ENCODE results near the gene ANO5. TPM values are rescaled to one million over a fixed set of nuclear protein-coding genes. Genes with fewer than 3 reads are reported as not detected.

The ANO5 gene
- total and polyA plus RNA-seq, 2 donors (not counting 1 experiment from before 2014, with no cell fraction given) = 0.06 to 4.1 TPM

DNA sequence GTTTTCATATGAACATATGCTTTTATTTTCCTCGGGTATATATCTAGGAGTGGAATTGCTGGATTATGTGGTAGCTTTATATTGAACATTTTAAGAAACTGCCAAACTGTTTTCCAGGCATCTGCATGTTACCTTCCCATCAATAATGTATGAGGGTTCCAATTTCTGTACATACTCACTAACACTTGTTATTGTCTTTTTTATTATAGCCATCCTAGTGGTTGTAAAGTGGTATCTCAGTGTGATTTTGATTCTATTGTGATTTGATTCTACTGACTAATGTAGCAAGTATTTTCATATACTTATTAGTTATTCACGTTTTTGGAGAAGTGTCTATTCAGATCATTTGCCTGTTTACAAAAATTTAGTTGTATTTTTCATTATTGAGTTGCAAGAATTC lies 2.0 kb downstream of the ANO5 start:
- H3K79me2 ChIP-seq (ENCODE audit: control insufficient read depth, insufficient read depth, low read length) = no peaks in the 10 kb centered on the region
- H4K20me1 ChIP-seq (ENCODE audit: control insufficient read depth, extremely low read depth, insufficient read depth, low read length) = no peaks in the 10 kb centered on the region
- TF ChIP-seq EZH2 (IDR thresholded peaks at IDR 0.05; ENCODE audit: low read length, missing control alignments) = no peak
- TF ChIP-seq, protein P1, sequence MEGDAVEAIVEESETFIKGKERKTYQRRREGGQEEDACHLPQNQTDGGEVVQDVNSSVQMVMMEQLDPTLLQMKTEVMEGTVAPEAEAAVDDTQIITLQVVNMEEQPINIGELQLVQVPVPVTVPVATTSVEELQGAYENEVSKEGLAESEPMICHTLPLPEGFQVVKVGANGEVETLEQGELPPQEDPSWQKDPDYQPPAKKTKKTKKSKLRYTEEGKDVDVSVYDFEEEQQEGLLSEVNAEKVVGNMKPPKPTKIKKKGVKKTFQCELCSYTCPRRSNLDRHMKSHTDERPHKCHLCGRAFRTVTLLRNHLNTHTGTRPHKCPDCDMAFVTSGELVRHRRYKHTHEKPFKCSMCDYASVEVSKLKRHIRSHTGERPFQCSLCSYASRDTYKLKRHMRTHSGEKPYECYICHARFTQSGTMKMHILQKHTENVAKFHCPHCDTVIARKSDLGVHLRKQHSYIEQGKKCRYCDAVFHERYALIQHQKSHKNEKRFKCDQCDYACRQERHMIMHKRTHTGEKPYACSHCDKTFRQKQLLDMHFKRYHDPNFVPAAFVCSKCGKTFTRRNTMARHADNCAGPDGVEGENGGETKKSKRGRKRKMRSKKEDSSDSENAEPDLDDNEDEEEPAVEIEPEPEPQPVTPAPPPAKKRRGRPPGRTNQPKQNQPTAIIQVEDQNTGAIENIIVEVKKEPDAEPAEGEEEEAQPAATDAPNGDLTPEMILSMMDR (conservative IDR thresholded peaks at IDR 0.05 in 1 of 2, IDR thresholded peaks at IDR 0.05 in 1 of 2; ENCODE audit: low read depth in 1 of 2, low read length in 2 of 2) = no peak
- no peak overlapping the region for H3K4me3 ChIP-seq (replicated peaks in 1 of 4; ENCODE audit: control extremely low read depth in 1 of 4, insufficient read depth in 1 of 4, low read depth in 3 of 4, low read length in 4 of 4)
- H2AFZ ChIP-seq (ENCODE audit: low read length) = no peak overlapping the region
- DNase-seq (ENCODE audit: low read depth in 2 of 2) = no peak
- H3K27me3 ChIP-seq (ENCODE audit: control insufficient read depth, insufficient read depth, low read length) = no peaks in the 10 kb centered on the region
- no peaks in the 10 kb centered on the region for H3K36me3 ChIP-seq (ENCODE audit: control insufficient read depth, insufficient read depth, low read length)
- no peak overlapping the region for H3K9ac ChIP-seq (ENCODE audit: insufficient read depth, low read length)
- H3K4me1 ChIP-seq (ENCODE audit: control insufficient read depth, extremely low read depth, insufficient read depth, low read length) = no peaks in the 10 kb centered on the region
- H3K27ac ChIP-seq (ENCODE audit: insufficient read depth, low read length) = no peak overlapping the region
- no peak overlapping the region for H3K4me2 ChIP-seq (ENCODE audit: extremely low read depth, insufficient read depth, low read length)
- no peaks in the 10 kb centered on the region for H3K9me3 ChIP-seq (ENCODE audit: control insufficient read depth, insufficient read depth, low read depth, low read length)

DNA sequence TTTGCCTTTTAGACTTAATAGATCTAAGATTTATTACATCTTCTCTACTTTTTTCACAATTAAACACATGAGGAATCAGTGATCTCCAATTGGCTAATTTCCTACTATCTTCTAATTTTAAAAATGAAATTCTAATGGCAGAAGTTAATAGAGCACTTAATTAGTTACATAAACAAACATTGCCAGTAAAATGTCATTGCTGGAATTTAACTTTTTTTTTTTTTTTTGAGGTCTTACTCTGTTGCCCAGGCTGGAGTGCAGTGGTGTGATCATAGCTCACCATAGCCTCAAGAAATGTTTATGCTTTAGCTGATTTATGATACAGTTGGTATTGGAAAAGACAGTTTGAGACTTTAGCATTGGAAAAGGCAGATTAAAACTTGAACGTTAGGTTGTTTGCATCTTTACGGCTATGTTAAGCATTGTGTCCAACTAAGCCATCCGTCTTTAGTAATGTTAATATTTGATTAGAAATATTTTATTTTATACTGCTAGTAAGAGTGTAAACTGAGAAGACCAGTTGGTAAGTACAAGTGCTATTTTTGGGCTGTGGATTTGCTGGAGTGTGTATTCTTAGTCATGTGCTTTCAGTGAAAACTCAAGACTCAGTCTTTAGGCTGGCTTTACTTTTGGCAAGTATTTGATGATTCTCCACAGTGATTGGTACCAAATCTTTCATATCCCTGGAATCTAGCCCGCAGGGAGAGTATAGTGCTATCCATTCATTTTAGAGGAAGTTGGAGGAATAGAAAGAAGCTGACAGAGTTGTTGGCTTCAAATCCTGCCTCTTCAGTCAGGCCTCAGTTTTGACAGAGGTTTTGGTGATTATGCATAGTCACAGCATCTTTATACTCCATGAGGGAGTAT lies 4.5 kb downstream of the ANO5 start:
- TF ChIP-seq, protein P1 (conservative IDR thresholded peaks at IDR 0.05 in 1 of 2, IDR thresholded peaks at IDR 0.05 in 1 of 2; ENCODE audit: low read depth in 1 of 2, low read length in 2 of 2) = no peak
- TF ChIP-seq EZH2 (IDR thresholded peaks at IDR 0.05; ENCODE audit: low read length, missing control alignments) = no peak
- Histone ChIP-seq H4K20me1 (ENCODE audit: control insufficient read depth, extremely low read depth, insufficient read depth, low read length) (no peaks in the 10 kb centered on the region), H3K36me3 (ENCODE audit: control insufficient read depth, insufficient read depth, low read length) (no peaks in the 10 kb centered on the region)

DNA sequence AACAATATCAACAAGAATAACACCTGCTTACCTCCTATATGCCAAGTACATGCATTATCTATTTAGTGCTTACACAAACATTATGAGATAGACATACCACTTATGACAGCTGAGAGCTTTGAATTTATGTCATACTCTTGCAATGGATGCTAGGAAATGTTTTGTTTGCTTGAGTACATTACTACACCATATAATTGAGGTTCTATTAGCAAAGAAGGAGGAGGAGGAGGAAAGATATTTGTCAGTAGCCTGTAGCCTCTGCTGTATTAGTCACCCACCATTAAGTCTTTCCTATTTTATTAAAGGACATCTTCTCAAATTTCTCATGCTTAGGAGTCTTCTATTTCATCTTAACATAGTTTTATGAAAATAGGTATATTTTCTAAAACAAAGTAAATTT lies 6.4 kb downstream of the ANO5 start:
- no peaks in the 10 kb centered on the region for H4K20me1 ChIP-seq (ENCODE audit: control insufficient read depth, extremely low read depth, insufficient read depth, low read length)
- DNase-seq (ENCODE audit: low read depth in 2 of 2) = no peak

More for the DNA sequence above, 4.5 kb downstream of the ANO5 start:
- Histone ChIP-seq H3K9ac (ENCODE audit: insufficient read depth, low read length) (no peak overlapping the region), H2AFZ (ENCODE audit: low read length) (no peak overlapping the region), H3K9me3 (ENCODE audit: control insufficient read depth, insufficient read depth, low read depth, low read length) (no peaks in the 10 kb centered on the region), H3K4me2 (ENCODE audit: extremely low read depth, insufficient read depth, low read length) (no peak overlapping the region), H3K4me1 (ENCODE audit: control insufficient read depth, extremely low read depth, insufficient read depth, low read length) (no peaks in the 10 kb centered on the region), H3K27ac (ENCODE audit: insufficient read depth, low read length) (no peak overlapping the region), H3K79me2 (ENCODE audit: control insufficient read depth, insufficient read depth, low read length) (no peaks in the 10 kb centered on the region), H3K4me3 (replicated peaks in 1 of 4; ENCODE audit: control extremely low read depth in 1 of 4, insufficient read depth in 1 of 4, low read depth in 3 of 4, low read length in 4 of 4) (no peak overlapping the region), H3K27me3 (ENCODE audit: control insufficient read depth, insufficient read depth, low read length) (no peaks in the 10 kb centered on the region)
- DNase-seq (ENCODE audit: low read depth in 2 of 2) = no peak

More for the DNA sequence above, 6.4 kb downstream of the ANO5 start:
- TF ChIP-seq EZH2 (IDR thresholded peaks at IDR 0.05; ENCODE audit: low read length, missing control alignments) = no peak
- TF ChIP-seq, protein P1 (conservative IDR thresholded peaks at IDR 0.05 in 1 of 2, IDR thresholded peaks at IDR 0.05 in 1 of 2; ENCODE audit: low read depth in 1 of 2, low read length in 2 of 2) = no peak
- no peaks in the 10 kb centered on the region for H3K4me1 ChIP-seq (ENCODE audit: control insufficient read depth, extremely low read depth, insufficient read depth, low read length)
- H3K79me2 ChIP-seq (ENCODE audit: control insufficient read depth, insufficient read depth, low read length) = no peaks in the 10 kb centered on the region
- no peaks in the 10 kb centered on the region for H3K9me3 ChIP-seq (ENCODE audit: control insufficient read depth, insufficient read depth, low read depth, low read length)
- no peak overlapping the region for H3K4me3 ChIP-seq (replicated peaks in 1 of 4; ENCODE audit: control extremely low read depth in 1 of 4, insufficient read depth in 1 of 4, low read depth in 3 of 4, low read length in 4 of 4)
- no peaks in the 10 kb centered on the region for H3K36me3 ChIP-seq (ENCODE audit: control insufficient read depth, insufficient read depth, low read length)
- H2AFZ ChIP-seq (ENCODE audit: low read length) = no peak overlapping the region
- H3K9ac ChIP-seq (ENCODE audit: insufficient read depth, low read length) = no peak overlapping the region
- H3K27me3 ChIP-seq (ENCODE audit: control insufficient read depth, insufficient read depth, low read length) = no peaks in the 10 kb centered on the region
- H3K4me2 ChIP-seq (ENCODE audit: extremely low read depth, insufficient read depth, low read length) = no peak overlapping the region
- no peak overlapping the region for H3K27ac ChIP-seq (ENCODE audit: insufficient read depth, low read length)

Measured in fibroblast of lung (primary cell).